B cell (primary cell): ENCODE data around the gene IPO8. TPM values are rescaled to one million over a fixed set of nuclear protein-coding genes. Genes with fewer than 3 reads are reported as not detected.

ENCODE experiments used
- ATAC-seq: fragments of 200-7000 bp; cut with Tn5 transposase; one replicate; pipeline ENCODE4 v1.10.0; 2021; ENCODE audit warnings: low read depth, mild to moderate bottlenecking, moderate number of reproducible peaks, moderate library complexity
- CTCF ChIA-PET: fragments of 350-600 bp; sonication (Branson Sonifier 250); formaldehyde crosslinking; loops from one replicate; lab custom pipeline; 2021; ENCODE audit warnings: antibody characterized with exemption, inconsistent platforms; lab: Charles Lee
- POLR2A ChIA-PET: fragments of 350-600 bp; sonication (Branson Sonifier 250); formaldehyde crosslinking; loops from one replicate; lab custom pipeline; 2021; ENCODE audit warnings: antibody characterized with exemption; lab: Charles Lee
- DNase-seq: peaks from one replicate; pipeline ENCODE4 v3.0.0; 2013
- H2AFZ ChIP-seq: 2 replicates; pipeline ENCODE4 v1.6.1; 2012; ENCODE audit warnings: mild to moderate bottlenecking, low read depth, low read length; ENCODE audit not compliant: insufficient read depth, poor library complexity, severe bottlenecking
- H3K27ac ChIP-seq, 2 donors: 1 replicate in 1 of 2; 2 replicates in 1 of 2; pipeline ENCODE4 v1.5.1; 2012 to 2013; ENCODE audit warnings: low read length in 2 of 2, mild to moderate bottlenecking in 2 of 2, moderate library complexity in 1 of 2
- H3K27me3 ChIP-seq, 4 experiments: fragments of 200-600 bp in 1 of 4; sonication (generic) in 1 of 4; replicated peaks in 1 of 4; 1 replicate in 2 of 4; 2 replicates in 2 of 4; pipeline versions ENCODE4 v1.6.1 to v1.7.0; 2013 to 2016; ENCODE audit warnings: low read length in 3 of 4, mild to moderate bottlenecking in 2 of 4, mixed read lengths in 1 of 4, moderate library complexity in 1 of 4; ENCODE audit not compliant: insufficient read depth in 4 of 4, control insufficient read depth in 3 of 4; ENCODE audit errors: control extremely low read depth in 1 of 4
- H3K36me3 ChIP-seq, 2 experiments: replicated peaks in 1 of 2; 1 replicate in 1 of 2; 2 replicates in 1 of 2; pipeline versions ENCODE4 v1.6.1 to v1.7.1; 2013; ENCODE audit warnings: low read length in 1 of 2; ENCODE audit not compliant: insufficient read depth in 2 of 2, control insufficient read depth in 1 of 2; ENCODE audit errors: control extremely low read depth in 1 of 2, extremely low read depth in 1 of 2
- H3K4me1 ChIP-seq, 2 donors: fragments of 200-600 bp in 1 of 2; sonication (generic) in 1 of 2; 1 replicate in 1 of 2; 2 replicates in 1 of 2; pipeline versions ENCODE4 v1.5.1 to v1.6.1; 2013 to 2017; ENCODE audit warnings: low read length in 2 of 2; ENCODE audit not compliant: control insufficient read depth in 2 of 2, insufficient read depth in 2 of 2
- H3K4me2 ChIP-seq: replicated peaks from 2 replicates; pipeline ENCODE3; 2012; ENCODE audit warnings: mild to moderate bottlenecking, low read depth, low read length; ENCODE audit not compliant: poor library complexity, severe bottlenecking
- H3K4me3 ChIP-seq, 5 experiments: fragments of 200-600 bp in 1 of 5; sonication (generic) in 1 of 5; 1 replicate in 3 of 5; 2 replicates in 2 of 5; pipeline versions ENCODE4 v1.5.1 to v1.7.0; 2011 to 2016; ENCODE audit warnings: low read length in 4 of 5, mild to moderate bottlenecking in 4 of 5, low read depth in 2 of 5, control low read depth in 1 of 5, moderate library complexity in 1 of 5; ENCODE audit not compliant: insufficient read depth in 1 of 5; ENCODE audit errors: control extremely low read depth in 1 of 5, extremely low read depth in 1 of 5
- H3K79me2 ChIP-seq: fragments of 200-600 bp; sonication (generic); one replicate; pipeline ENCODE4 v1.6.0; 2016; ENCODE audit warnings: low read length; ENCODE audit not compliant: control insufficient read depth, insufficient read depth
- H3K9ac ChIP-seq: fragments of 200-600 bp; sonication (generic); 2 replicates; pipeline ENCODE4 v1.6.1; 2017; ENCODE audit warnings: mild to moderate bottlenecking, low read length, moderate library complexity
- H3K9me3 ChIP-seq, 3 donors: one replicate each; pipeline versions ENCODE4 v1.6.1 to v1.7.1; 2013; ENCODE audit warnings: low read length in 2 of 3; ENCODE audit not compliant: control insufficient read depth in 2 of 3, insufficient read depth in 1 of 3; ENCODE audit errors: control extremely low read depth in 1 of 3
- H4K20me1 ChIP-seq: 2 replicates; pipeline ENCODE4 v1.6.0; 2012; ENCODE audit warnings: mild to moderate bottlenecking, low read length; ENCODE audit not compliant: insufficient read depth, control insufficient read depth, poor library complexity, severe bottlenecking
- H3K27ac Mint-ChIP-seq: one replicate; pipeline ENCODE4 v1.8.0; 2021; ENCODE audit warnings: mixed read lengths
- H3K27me3 Mint-ChIP-seq: one replicate; pipeline ENCODE4 v1.8.0; 2021; ENCODE audit warnings: mixed read lengths
- H3K4me1 Mint-ChIP-seq: one replicate; pipeline ENCODE4 v1.8.0; 2021; ENCODE audit warnings: mixed read lengths
- H3K4me3 Mint-ChIP-seq: one replicate; pipeline ENCODE4 v1.8.0; 2021; ENCODE audit warnings: mixed read lengths
- H3K9me3 Mint-ChIP-seq: one replicate; pipeline ENCODE4 v1.8.0; 2022; ENCODE audit warnings: mixed read lengths; ENCODE audit not compliant: insufficient read depth
- CTCF ChIP-seq: fragments of 200-600 bp; IDR thresholded peaks from one replicate; pipeline ENCODE4 v1.8.0; 2022; ENCODE audit warnings: antibody characterized with exemption, mild to moderate bottlenecking
- EZH2 ChIP-seq: IDR thresholded peaks from 2 replicates; pipeline ENCODE4 v1.6.1; 2012; ENCODE audit warnings: borderline replicate concordance, low read depth, mild to moderate bottlenecking, moderate library complexity, low read length; ENCODE audit not compliant: insufficient read depth, poor library complexity, severe bottlenecking
- whole genome bisulfite sequencing: methylation state at CpG from one replicate; pipeline ENCODE4 v1.1.5; 2013; ENCODE audit warnings: missing lambda C conversion rate; ENCODE audit not compliant: insufficient coverage; 5-methylcytosine and 5-hydroxymethylcytosine counted together
- intact Hi-C: fragments of 100-400 bp; cut with micrococcal nuclease; formaldehyde crosslinking; loops from one replicate; pipeline ENCODE4 v1.10.0; 2022
- polyA plus RNA-seq: library from polyadenylated mRNA; depleted of rRNA; stranded (reverse); fragments of >200 nt; gene quantifications from 2 replicates; pipeline ENCODE4 v1.2.3, GENCODE V29; 2012
- total RNA-seq, 2 donors: library from RNA; stranded (reverse); fragments of 120-200 nt in 1 of 2; gene quantifications; 1 replicate in 1 of 2; 2 replicates in 1 of 2; pipeline versions ENCODE4 v1.2.3 to v1.2.4, GENCODE V29; 2013 to 2022

The IPO8 gene
- total and polyA plus RNA-seq, 2 donors (not counting 1 experiment from before 2014, with no cell fraction given): 7.5 to 58.1 TPM

GRCh38 chr12:30598889-30599288, 96.8 kb downstream of the IPO8 start:
- H3K27ac ChIP-seq: no peak overlapping the region
- no peaks in the 10 kb centered on the region for H3K79me2 ChIP-seq
- ChIA-PET POLR2A (no interaction called here), CTCF (no interaction called here)
- DNase-seq (no peak), ATAC-seq (no peak)
- 93% methylated on average over 3 of the region's 7 CpGs for WGBS
- H3K27me3 ChIP-seq: peaks cover 0 to under 1% (median 0%) of the 10 kb centered on the region in 4 experiments
- Mint-ChIP-seq H3K9me3 (peaks cover 10% of the 10 kb centered on the region), H3K4me3 (no peak overlapping the region), H3K4me1 (no peaks in the 10 kb centered on the region), H3K27ac (no peak overlapping the region), H3K27me3 (peaks cover 3% of the 10 kb centered on the region)
- H4K20me1 ChIP-seq: no peaks in the 10 kb centered on the region
- no peak overlapping the region for H2AFZ ChIP-seq
- H3K4me2 ChIP-seq: no peak overlapping the region
- H3K9ac ChIP-seq: no peak overlapping the region
- H3K36me3 ChIP-seq: no peaks in the 10 kb centered on the region
- H3K9me3 ChIP-seq: peaks cover 1 to 15% (median 6%) of the 10 kb centered on the region in 3 donors
- no peak overlapping the region for H3K4me3 ChIP-seq
- intact Hi-C loops: no loop called here
- H3K4me1 ChIP-seq: no peaks in the 10 kb centered on the region
- TF ChIP-seq EZH2 (no peak), CTCF (no peak)

- Histone ChIP-seq H3K4me2 (no peak overlapping the region), H3K4me1 (no peaks in the 10 kb centered on the region), H3K9me3 (peaks cover 0 to 1% (median 0%) of the 10 kb centered on the region in 3 donors), H3K79me2 (no peaks in the 10 kb centered on the region), H4K20me1 (no peaks in the 10 kb centered on the region), H3K36me3 (no peaks in the 10 kb centered on the region), H3K27me3 (no peaks in the 10 kb centered on the region), H3K27ac (no peak overlapping the region), H3K9ac (no peak overlapping the region), H2AFZ (no peak overlapping the region), H3K4me3 (no peak overlapping the region)
- Mint-ChIP-seq H3K4me1 (no peaks in the 10 kb centered on the region), H3K9me3 (no peaks in the 10 kb centered on the region), H3K27ac (no peak overlapping the region), H3K27me3 (no peaks in the 10 kb centered on the region), H3K4me3 (no peak overlapping the region)
- POLR2A ChIA-PET: no interaction called here
- TF ChIP-seq EZH2 (no peak), CTCF (no peak)
- DNase-seq (no peak), ATAC-seq (no peak)
- intact Hi-C loops: no loop called here
- CTCF ChIA-PET: no interaction called here
- WGBS: 80% methylated on average over 1 of the region's 5 CpGs
Observed at GRCh38 chr12:30595742-30596141, 99.9 kb downstream of the IPO8 start.
